Progenitor cell of endocrine pancreas (in vitro differentiated cells): ENCODE data around the gene SLC35F3. TPM values are rescaled to one million over a fixed set of nuclear protein-coding genes. Genes with fewer than 3 reads are reported as not detected.

Source experiments
- DNase-seq: peaks from one replicate; pipeline ENCODE4 v3.0.0; 2021; ENCODE audit warnings: low spot score; ENCODE audit not compliant: unreplicated experiment
- H3K27ac Mint-ChIP-seq: 2 replicates; pipeline ENCODE4 v1.8.0; 2021; ENCODE audit warnings: mild to moderate bottlenecking, moderate library complexity, mixed read lengths
- H3K27me3 Mint-ChIP-seq: 2 replicates; pipeline ENCODE4 v1.8.0; 2021; ENCODE audit warnings: mixed read lengths
- H3K36me3 Mint-ChIP-seq: 2 replicates; pipeline ENCODE4 v1.8.0; 2022; ENCODE audit warnings: mixed read lengths; ENCODE audit not compliant: insufficient read depth
- H3K4me1 Mint-ChIP-seq: 2 replicates; pipeline ENCODE4 v1.8.0; 2021; ENCODE audit warnings: low read depth, mixed read lengths
- H3K4me3 Mint-ChIP-seq: 2 replicates; pipeline ENCODE4 v1.8.0; 2021; ENCODE audit warnings: low read depth, mild to moderate bottlenecking, moderate library complexity, mixed read lengths
- H3K9me3 Mint-ChIP-seq: 2 replicates; pipeline ENCODE4 v1.8.0; 2021; ENCODE audit warnings: low read depth, mixed read lengths
- CTCF ChIP-seq: fragments of 200-600 bp; sonication (generic); IDR thresholded peaks from one replicate; pipeline ENCODE4 v1.5.0; 2021; ENCODE audit warnings: antibody characterized with exemption, mild to moderate bottlenecking; ENCODE audit not compliant: unreplicated experiment
- total RNA-seq: library from RNA; stranded (reverse); gene quantifications from 2 replicates; pipeline ENCODE4 v1.2.1, GENCODE V29; 2021

SLC35F3 gene
- total RNA-seq, 1 donor from 2014 or later: 0.74 TPM

GRCh38 chr1:233865902-233866301 lies 38.6 kb upstream of the SLC35F3 start:
- H3K27me3 Mint-ChIP-seq: no peaks in the 10 kb centered on the region
- no peak overlapping the region for H3K4me3 Mint-ChIP-seq
- no peak for TF ChIP-seq CTCF
- no peak for DNase-seq
- H3K4me1 Mint-ChIP-seq: no peaks in the 10 kb centered on the region
- H3K9me3 Mint-ChIP-seq: peaks cover 32% of the 10 kb centered on the region
- H3K36me3 Mint-ChIP-seq: no peaks in the 10 kb centered on the region
- H3K27ac Mint-ChIP-seq: no peak overlapping the region

- Mint-ChIP-seq H3K27me3 (no peaks in the 10 kb centered on the region), H3K9me3 (peaks cover 32% of the 10 kb centered on the region), H3K4me1 (no peaks in the 10 kb centered on the region), H3K4me3 (no peak overlapping the region), H3K36me3 (no peaks in the 10 kb centered on the region), H3K27ac (no peak overlapping the region)
- no peak for DNase-seq
- TF ChIP-seq CTCF: no peak
These were observed 37.4 kb upstream of the SLC35F3 start for GRCh38 chr1:233867028-233867427.

- Mint-ChIP-seq H3K36me3 (no peaks in the 10 kb centered on the region), H3K9me3 (peaks cover 32% of the 10 kb centered on the region), H3K4me1 (no peaks in the 10 kb centered on the region), H3K27ac (no peak overlapping the region), H3K27me3 (no peaks in the 10 kb centered on the region), H3K4me3 (no peak overlapping the region)
- TF ChIP-seq CTCF: no peak
- no peak for DNase-seq
These were observed 36.0 kb upstream of the SLC35F3 start for GRCh38 chr1:233868461-233868860.

DNA sequence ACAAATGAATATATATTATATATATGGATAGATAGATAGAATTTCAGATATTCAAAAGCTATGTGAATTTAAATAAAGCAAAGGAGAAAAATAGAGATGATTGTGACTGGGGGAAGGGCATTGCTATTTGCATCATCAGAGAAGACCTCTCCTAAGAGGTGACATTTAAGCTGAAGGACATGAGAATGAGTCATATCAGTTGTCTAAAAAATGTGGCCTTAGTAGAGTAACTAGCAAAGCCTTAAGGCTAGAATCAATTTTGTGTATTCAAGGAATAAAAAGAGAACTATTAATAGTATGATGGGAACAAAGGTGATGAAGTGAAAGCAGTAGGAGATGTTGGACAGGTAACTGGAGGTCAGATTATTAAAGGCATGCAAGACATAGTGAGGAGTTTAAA lies 34.8 kb upstream of the SLC35F3 start:
- Mint-ChIP-seq H3K4me1 (no peaks in the 10 kb centered on the region), H3K27ac (no peak overlapping the region), H3K36me3 (no peaks in the 10 kb centered on the region), H3K4me3 (no peak overlapping the region), H3K27me3 (peaks cover 3% of the 10 kb centered on the region), H3K9me3 (peaks cover 29% of the 10 kb centered on the region)
- TF ChIP-seq CTCF: no peak
- no peak for DNase-seq

GRCh38 chr1:233873666-233874065 lies 30.8 kb upstream of the SLC35F3 start:
- no peaks in the 10 kb centered on the region for H3K4me1 Mint-ChIP-seq
- peaks cover 7% of the 10 kb centered on the region for H3K9me3 Mint-ChIP-seq
- no peak for DNase-seq
- no peak for TF ChIP-seq CTCF
- H3K27me3 Mint-ChIP-seq: peaks cover 3% of the 10 kb centered on the region
- H3K36me3 Mint-ChIP-seq: no peaks in the 10 kb centered on the region
- H3K4me3 Mint-ChIP-seq: no peak overlapping the region
- H3K27ac Mint-ChIP-seq: no peak overlapping the region
